K562 (cell line): Measurements from ENCODE around the gene SETMAR. TPM values are rescaled to one million over a fixed set of nuclear protein-coding genes. Genes with fewer than 3 reads are reported as not detected.
A peak's percentile ranks its signal among the peaks of the same experiment; 100 is the strongest.

Experiments used
- BCOR ChIP-seq: fragments of 450-650 bp; IDR thresholded peaks from 2 replicates; pipeline ENCODE4 v1.6.1; 2016
- BDP1 ChIP-seq: IDR thresholded peaks from 3 replicates; pipeline ENCODE4 v1.6.1; 2011; ENCODE audit not compliant: insufficient read length, insufficient read depth
- CHD7 ChIP-seq: fragments of 200-600 bp; sonication (generic); IDR thresholded peaks from one replicate; pipeline ENCODE4 v1.6.1; 2012; ENCODE audit warnings: mild to moderate bottlenecking, low read depth, low read length, inconsistent platforms
- CTCF ChIP-seq, 3 experiments: IDR thresholded peaks in 2 of 3; conservative IDR thresholded peaks in 1 of 3; 2 replicates each; pipeline ENCODE4 v1.5.1; 2011 to 2012; ENCODE audit warnings: low read length in 3 of 3, mild to moderate bottlenecking in 3 of 3, control low read depth in 2 of 3, improper control_type of control experiment in 1 of 3, inconsistent platforms in 1 of 3, low read depth in 1 of 3, mixed read lengths in 1 of 3, moderate library complexity in 1 of 3; ENCODE audit not compliant: insufficient read depth in 2 of 3
- MCM2 ChIP-seq: fragments of 450-650 bp; IDR thresholded peaks from 2 replicates; pipeline ENCODE4 v1.6.1; 2017; ENCODE audit warnings: low read depth, mild to moderate bottlenecking
- SRSF3 ChIP-seq: fragments of 200-400 bp; formaldehyde crosslinking; IDR thresholded peaks from 2 replicates; pipeline ENCODE4 v1.6.1; 2016; ENCODE audit warnings: mild to moderate bottlenecking, low read length, moderate library complexity; ENCODE audit not compliant: insufficient read depth
- ZNF584 ChIP-seq: fragments of 200-800 bp; sonication (Bioruptor generic); IDR thresholded peaks from 2 replicates; pipeline ENCODE4 v1.6.1; 2016; ENCODE audit warnings: low read depth, mild to moderate bottlenecking, missing genetic modification characterization, missing compliant biosample characterization
- polyA plus RNA-seq, 8 experiments: library from polyadenylated mRNA; depleted of rRNA in 4 of 8; stranded (reverse) in 5 of 8; unstranded in 3 of 8; fragments of >200 nt; fragmentation: Nextera tagmentation in 2 of 8; fragmentation: Illumina TruSeq in 1 of 8; extraction: Ambion mirVana in 2 of 8; extraction: Trizol in 1 of 8; gene quantifications; 2 replicates each; pipeline versions ENCODE4 v1.2.1 to v1.2.3, GENCODE V29; 2011 to 2014; ENCODE audit warnings: inconsistent platforms in 1 of 8, missing spikeins in 1 of 8
- total RNA-seq, 7 experiments: library from RNA; depleted of rRNA in 6 of 7; stranded (reverse); fragments of >200 nt in 6 of 7; fragmentation: Illumina TruSeq in 2 of 7; extraction: Trizol in 2 of 7; gene quantifications; 2 replicates each; pipeline versions ENCODE4 v1.2.1 to v1.2.3, GENCODE V29; 2011 to 2021; ENCODE audit warnings: low replicate concordance in 1 of 7
- TF ChIP-seq, protein P1 (sequence below): fragments of 450-650 bp; formaldehyde crosslinking; IDR thresholded peaks from 2 replicates; pipeline ENCODE4 v1.4.0; 2020; ENCODE audit warnings: mild to moderate bottlenecking
- TF ChIP-seq, protein P2 (sequence below): IDR thresholded peaks from 2 replicates; pipeline ENCODE4 v1.6.1; 2011; ENCODE audit warnings: borderline replicate concordance, low read depth, mild to moderate bottlenecking, moderate library complexity, low read length; ENCODE audit not compliant: insufficient read depth, poor library complexity, severe bottlenecking

The SETMAR gene
- total and polyA plus RNA-seq, 9 of the 15 experiments (the other 6 are each of a cell fraction or from before 2014, with no cell fraction given): 5.5 to 25.1 (median 18.2) TPM

DNA sequence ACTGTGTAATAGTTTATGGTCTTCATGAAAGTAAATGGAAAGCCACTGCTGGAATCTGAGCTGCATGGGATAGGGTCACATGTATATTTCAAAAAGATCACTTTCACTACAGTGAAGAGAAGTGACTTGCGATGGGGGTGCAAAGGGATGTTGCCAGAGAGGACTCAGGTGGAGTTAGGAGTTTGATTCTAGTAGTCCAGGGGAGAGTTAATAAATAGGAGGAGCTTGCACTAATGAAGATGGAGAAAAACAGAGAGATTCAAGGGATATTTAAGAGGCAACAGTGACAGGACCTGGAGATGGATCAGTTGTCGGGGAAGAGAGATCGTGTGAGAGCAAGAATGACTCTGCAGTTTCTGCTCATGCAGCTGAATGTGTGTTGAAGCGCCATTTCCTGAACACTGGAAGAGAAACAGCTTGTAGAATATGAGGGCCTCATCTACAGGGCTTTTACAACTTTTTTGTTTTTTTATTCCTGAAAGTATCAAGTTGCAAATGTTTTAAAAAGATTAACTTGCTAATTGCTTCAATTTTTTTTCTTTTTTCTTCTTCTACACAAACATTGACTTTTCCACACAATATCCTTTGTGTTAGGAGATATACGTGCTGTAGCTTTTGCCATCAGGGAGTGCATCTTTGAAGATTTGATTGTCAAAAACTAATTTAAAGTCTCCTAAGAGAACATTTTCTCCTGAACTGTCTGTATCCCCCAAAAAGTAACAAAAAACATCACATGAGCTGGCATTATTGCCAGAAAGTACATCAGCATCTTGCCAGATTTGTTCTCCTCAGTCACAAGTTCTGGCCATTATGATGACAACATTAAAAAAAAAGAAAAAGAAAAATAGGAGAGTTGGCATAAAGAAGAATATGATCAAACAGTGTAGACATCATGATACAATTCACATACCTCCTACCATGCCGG lies 37.5 kb downstream of the SETMAR start (continued):
- TF ChIP-seq, protein P1, sequence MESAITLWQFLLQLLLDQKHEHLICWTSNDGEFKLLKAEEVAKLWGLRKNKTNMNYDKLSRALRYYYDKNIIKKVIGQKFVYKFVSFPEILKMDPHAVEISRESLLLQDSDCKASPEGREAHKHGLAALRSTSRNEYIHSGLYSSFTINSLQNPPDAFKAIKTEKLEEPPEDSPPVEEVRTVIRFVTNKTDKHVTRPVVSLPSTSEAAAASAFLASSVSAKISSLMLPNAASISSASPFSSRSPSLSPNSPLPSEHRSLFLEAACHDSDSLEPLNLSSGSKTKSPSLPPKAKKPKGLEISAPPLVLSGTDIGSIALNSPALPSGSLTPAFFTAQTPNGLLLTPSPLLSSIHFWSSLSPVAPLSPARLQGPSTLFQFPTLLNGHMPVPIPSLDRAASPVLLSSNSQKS (CRISPR knock-in tag): 0 out of 2 replicates have a peak, but pooled peaks have one; percentile 76
- no peak for TF ChIP-seq MCM2
- no peak for TF ChIP-seq BDP1
- no peak for TF ChIP-seq CTCF (IDR thresholded peaks at IDR 0.05 in 2 of 3, conservative IDR thresholded peaks at IDR 0.05 in 1 of 3; ENCODE audit: insufficient read depth in 2 of 3, low read depth in 1 of 3, low read length in 3 of 3)
- peak; percentile 51 for TF ChIP-seq BCOR
- TF ChIP-seq, protein P2, sequence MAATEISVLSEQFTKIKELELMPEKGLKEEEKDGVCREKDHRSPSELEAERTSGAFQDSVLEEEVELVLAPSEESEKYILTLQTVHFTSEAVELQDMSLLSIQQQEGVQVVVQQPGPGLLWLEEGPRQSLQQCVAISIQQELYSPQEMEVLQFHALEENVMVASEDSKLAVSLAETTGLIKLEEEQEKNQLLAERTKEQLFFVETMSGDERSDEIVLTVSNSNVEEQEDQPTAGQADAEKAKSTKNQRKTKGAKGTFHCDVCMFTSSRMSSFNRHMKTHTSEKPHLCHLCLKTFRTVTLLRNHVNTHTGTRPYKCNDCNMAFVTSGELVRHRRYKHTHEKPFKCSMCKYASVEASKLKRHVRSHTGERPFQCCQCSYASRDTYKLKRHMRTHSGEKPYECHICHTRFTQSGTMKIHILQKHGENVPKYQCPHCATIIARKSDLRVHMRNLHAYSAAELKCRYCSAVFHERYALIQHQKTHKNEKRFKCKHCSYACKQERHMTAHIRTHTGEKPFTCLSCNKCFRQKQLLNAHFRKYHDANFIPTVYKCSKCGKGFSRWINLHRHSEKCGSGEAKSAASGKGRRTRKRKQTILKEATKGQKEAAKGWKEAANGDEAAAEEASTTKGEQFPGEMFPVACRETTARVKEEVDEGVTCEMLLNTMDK: no peak
- no peak for TF ChIP-seq CHD7
- TF ChIP-seq SRSF3: no peak
- no peak for TF ChIP-seq ZNF584
